ENCODE results near the gene COQ10B. TPM values are rescaled to one million over a fixed set of nuclear protein-coding genes. Genes with fewer than 3 reads are reported as not detected.

COQ10B gene
- total and polyA plus RNA-seq, 2 of the 4 experiments (the other 2 are of a cell fraction): 9.5 to 28.7 TPM

Small RNA genes within 50 kb of the gene (microRNA-seq; reads per million reads assigned to microRNA genes)
- gene RF00394 (ENCODE audit: insufficient read depth, insufficient read length) (not detected), gene RNU6-1029P (ENCODE audit: insufficient read depth, insufficient read length) (not detected)

Small RNA genes within 50 kb of the gene (small RNA-seq; reads per million reads assigned to genes)
- gene RF00394 (0 reads per million in 5 experiments), gene RNU6-1029P (0 reads per million in 5 experiments)

Other genes starting within 250 kb of the COQ10B start
- gene ANKRD44, start 142.8 kb upstream of the COQ10B start, total RNA-seq (2012; rRNA removed): 11.7 and 15.6 TPM in 2 replicates
- gene ANKRD44, start 142.8 kb upstream of the COQ10B start, polyA plus RNA-seq (2012; rRNA removed): 5.2 and 22.8 TPM in 2 replicates
- gene SF3B1, start 18.5 kb upstream of the COQ10B start, total RNA-seq (2012; rRNA removed): 706 and 942 TPM in 2 replicates
- 213 and 326 TPM in 2 replicates for gene SF3B1, start 18.5 kb upstream of the COQ10B start, polyA plus RNA-seq (2012; rRNA removed)
- 171 and 374 TPM in 2 replicates for gene HSPD1, start 46.3 kb downstream of the COQ10B start, total RNA-seq (2012; rRNA removed)
- 147 and 171 TPM in 2 replicates for gene HSPD1, start 46.3 kb downstream of the COQ10B start, polyA plus RNA-seq (2012; rRNA removed)
- gene HSPE1, start 46.8 kb downstream of the COQ10B start, total RNA-seq (2012; rRNA removed): 13.3 and 60.3 TPM in 2 replicates
- gene HSPE1, start 46.8 kb downstream of the COQ10B start, polyA plus RNA-seq (2012; rRNA removed): 93.6 and 106 TPM in 2 replicates
- 34.8 and 69.4 TPM in 2 replicates for gene MOB4, start 62.5 kb downstream of the COQ10B start, total RNA-seq (2012; rRNA removed)
- 29.3 and 36.0 TPM in 2 replicates for gene MOB4, start 62.5 kb downstream of the COQ10B start, polyA plus RNA-seq (2012; rRNA removed)
- gene RFTN2, start 222.0 kb downstream of the COQ10B start, total RNA-seq (2012; rRNA removed): 2.3 and 2.5 TPM in 2 replicates
- gene RFTN2, start 222.0 kb downstream of the COQ10B start, polyA plus RNA-seq (2012; rRNA removed): 0.44 and 0.73 TPM in 2 replicates

All from IMR-90 (cell line).